Activated T-helper 2 cell treated with anti-CD3 and anti-CD28 coated beads, Interferon-gamma antibody, Interleukin-2, Interleukin-4, amounts not matched to agents 10 μg/mL and 5 μg/mL and 100 μg/mL, durations not matched to agents 14 hours and 24 hours and 36 hours (primary cell): ENCODE measurements around the gene WDR20. TPM values are rescaled to one million over a fixed set of nuclear protein-coding genes. Genes with fewer than 3 reads are reported as not detected.

Experiments
- DNase-seq: peaks from one replicate; pipeline ENCODE4 v3.0.0; 2021; ENCODE audit warnings: low spot score
- H3K27ac Mint-ChIP-seq: one replicate; pipeline ENCODE4 v1.8.0; 2021; ENCODE audit warnings: mixed read lengths
- H3K27me3 Mint-ChIP-seq: one replicate; pipeline ENCODE4 v1.8.0; 2021; ENCODE audit warnings: low read depth, mixed read lengths
- H3K36me3 Mint-ChIP-seq: one replicate; pipeline ENCODE4 v1.8.0; 2021; ENCODE audit warnings: low read depth, mixed read lengths
- H3K4me1 Mint-ChIP-seq: one replicate; pipeline ENCODE4 v1.8.0; 2021; ENCODE audit warnings: low read depth, mixed read lengths
- H3K4me3 Mint-ChIP-seq: one replicate; pipeline ENCODE4 v1.8.0; 2021; ENCODE audit warnings: low read depth, mild to moderate bottlenecking, moderate library complexity, mixed read lengths
- H3K9me3 Mint-ChIP-seq: one replicate; pipeline ENCODE4 v1.8.0; 2021; ENCODE audit warnings: mixed read lengths
- intact Hi-C: fragments of 100-400 bp; cut with micrococcal nuclease; formaldehyde crosslinking; loops from one replicate; pipeline ENCODE4 v1.15.1; 2023
- total RNA-seq: library from RNA; stranded (reverse); gene quantifications from 2 replicates; pipeline ENCODE4 v1.2.3, GENCODE V29; 2022

Gene WDR20
- total RNA-seq, 1 donor from 2014 or later = 37.0 TPM

GRCh38 chr14:102220031-102220430 lies 80.3 kb downstream of the WDR20 start:
- no peak overlapping the region for H3K27ac Mint-ChIP-seq
- intact Hi-C loops = no loop called here
- no peak for DNase-seq

GRCh38 chr14:102221026-102221425 lies 81.3 kb downstream of the WDR20 start:
- no peaks in the 10 kb centered on the region for H3K27me3 Mint-ChIP-seq
- H3K36me3 Mint-ChIP-seq = peaks cover 3% of the 10 kb centered on the region
- H3K4me1 Mint-ChIP-seq = peaks cover 1% of the 10 kb centered on the region
- no peak overlapping the region for H3K4me3 Mint-ChIP-seq
- H3K9me3 Mint-ChIP-seq = no peaks in the 10 kb centered on the region
- H3K27ac Mint-ChIP-seq = no peak overlapping the region
- intact Hi-C loops = no loop called here
- no peak for DNase-seq

More at GRCh38 chr14:102220031-102220430, 80.3 kb downstream of the WDR20 start:
- H3K36me3 Mint-ChIP-seq = peaks cover 3% of the 10 kb centered on the region
- no peak overlapping the region for H3K4me3 Mint-ChIP-seq
- H3K27me3 Mint-ChIP-seq = no peaks in the 10 kb centered on the region
- no peaks in the 10 kb centered on the region for H3K9me3 Mint-ChIP-seq
- H3K4me1 Mint-ChIP-seq = peaks cover 1% of the 10 kb centered on the region

- no peaks in the 10 kb centered on the region for H3K27me3 Mint-ChIP-seq
- no peak for DNase-seq
- intact Hi-C loops = no loop called here
- H3K4me1 Mint-ChIP-seq = peaks cover 1% of the 10 kb centered on the region
- H3K4me3 Mint-ChIP-seq = no peak overlapping the region
- peaks cover 3% of the 10 kb centered on the region for H3K36me3 Mint-ChIP-seq
- H3K27ac Mint-ChIP-seq = no peak overlapping the region
- H3K9me3 Mint-ChIP-seq = no peaks in the 10 kb centered on the region
Observed at GRCh38 chr14:102222009-102222575, 82.4 kb downstream of the WDR20 start.

- intact Hi-C loops = no loop called here
- no peaks in the 10 kb centered on the region for H3K9me3 Mint-ChIP-seq
- no peak overlapping the region for H3K4me3 Mint-ChIP-seq
- no peak overlapping the region for H3K27ac Mint-ChIP-seq
- DNase-seq = no peak
- H3K27me3 Mint-ChIP-seq = no peaks in the 10 kb centered on the region
- peaks cover 3% of the 10 kb centered on the region for H3K36me3 Mint-ChIP-seq
- H3K4me1 Mint-ChIP-seq = peaks cover 1% of the 10 kb centered on the region
Observed at GRCh38 chr14:102222751-102223150, 83.1 kb downstream of the WDR20 start.

- Mint-ChIP-seq H3K27me3 (no peaks in the 10 kb centered on the region), H3K27ac (no peak overlapping the region), H3K9me3 (no peaks in the 10 kb centered on the region), H3K4me1 (peaks cover 1% of the 10 kb centered on the region), H3K36me3 (peaks cover 3% of the 10 kb centered on the region), H3K4me3 (no peak overlapping the region)
- no peak for DNase-seq
- intact Hi-C loops = no loop called here
Observed at GRCh38 chr14:102223682-102224081, 84.0 kb downstream of the WDR20 start.

- Mint-ChIP-seq H3K9me3 (no peaks in the 10 kb centered on the region), H3K36me3 (peaks cover 3% of the 10 kb centered on the region), H3K4me3 (no peak overlapping the region), H3K27me3 (no peaks in the 10 kb centered on the region), H3K4me1 (peaks cover 1% of the 10 kb centered on the region), H3K27ac (no peak overlapping the region)
- DNase-seq = no peak
- intact Hi-C loops = no loop called here
Observed at GRCh38 chr14:102225386-102225785, 85.7 kb downstream of the WDR20 start.

GRCh38 chr14:102225936-102226335 lies 86.2 kb downstream of the WDR20 start:
- Mint-ChIP-seq H3K4me1 (no peaks in the 10 kb centered on the region), H3K27me3 (no peaks in the 10 kb centered on the region), H3K9me3 (no peaks in the 10 kb centered on the region), H3K4me3 (no peak overlapping the region), H3K27ac (no peak overlapping the region), H3K36me3 (peaks cover 3% of the 10 kb centered on the region)
- intact Hi-C loops = no loop called here
- no peak for DNase-seq

- no peak for DNase-seq
- no peak overlapping the region for H3K4me3 Mint-ChIP-seq
- no peaks in the 10 kb centered on the region for H3K9me3 Mint-ChIP-seq
- H3K27me3 Mint-ChIP-seq = no peaks in the 10 kb centered on the region
- no peak overlapping the region for H3K27ac Mint-ChIP-seq
- no peaks in the 10 kb centered on the region for H3K4me1 Mint-ChIP-seq
- H3K36me3 Mint-ChIP-seq = peaks cover 3% of the 10 kb centered on the region
- intact Hi-C loops = no loop called here
Observed at GRCh38 chr14:102226356-102227125, 86.8 kb downstream of the WDR20 start.

- Mint-ChIP-seq H3K4me1 (no peaks in the 10 kb centered on the region), H3K9me3 (no peaks in the 10 kb centered on the region), H3K4me3 (no peak overlapping the region), H3K27ac (no peak overlapping the region), H3K36me3 (peaks cover 3% of the 10 kb centered on the region), H3K27me3 (no peaks in the 10 kb centered on the region)
- no peak for DNase-seq
- intact Hi-C loops = no loop called here
Observed at GRCh38 chr14:102227184-102227964, 87.7 kb downstream of the WDR20 start.

GRCh38 chr14:102229071-102229738 lies 89.5 kb downstream of the WDR20 start:
- H3K9me3 Mint-ChIP-seq = no peaks in the 10 kb centered on the region
- no peak overlapping the region for H3K27ac Mint-ChIP-seq
- H3K4me3 Mint-ChIP-seq = no peak overlapping the region
- intact Hi-C loops = no loop called here
- no peaks in the 10 kb centered on the region for H3K36me3 Mint-ChIP-seq
- DNase-seq = no peak
- H3K27me3 Mint-ChIP-seq = no peaks in the 10 kb centered on the region
- no peaks in the 10 kb centered on the region for H3K4me1 Mint-ChIP-seq

GRCh38 chr14:102229739-102230092 lies 90.0 kb downstream of the WDR20 start:
- Mint-ChIP-seq H3K27me3 (no peaks in the 10 kb centered on the region), H3K9me3 (no peaks in the 10 kb centered on the region), H3K4me3 (no peak overlapping the region), H3K36me3 (no peaks in the 10 kb centered on the region), H3K27ac (no peak overlapping the region), H3K4me1 (no peaks in the 10 kb centered on the region)
- intact Hi-C loops = no loop called here
- no peak for DNase-seq

GRCh38 chr14:102230481-102231210 lies 90.9 kb downstream of the WDR20 start:
- no peak overlapping the region for H3K4me3 Mint-ChIP-seq
- intact Hi-C loops = no loop called here
- H3K36me3 Mint-ChIP-seq = no peaks in the 10 kb centered on the region
- no peak overlapping the region for H3K27ac Mint-ChIP-seq
- no peaks in the 10 kb centered on the region for H3K27me3 Mint-ChIP-seq
- no peak for DNase-seq
- no peaks in the 10 kb centered on the region for H3K4me1 Mint-ChIP-seq
- no peaks in the 10 kb centered on the region for H3K9me3 Mint-ChIP-seq
